SK-MEL-5 (cell line): ENCODE measurements around the gene IFI35. TPM values are rescaled to one million over a fixed set of nuclear protein-coding genes. Genes with fewer than 3 reads are reported as not detected.
"Not testable (repeated sequence)": the region's sequence is repeated elsewhere in the genome, so short reads cannot be mapped to it uniquely, and the experiment has no call there.

Experiments
- DNase-seq: peaks from one replicate; pipeline ENCODE4 v3.0.0-alpha.2; 2016; ENCODE audit warnings: low read depth, low spot score
- in situ Hi-C: cut with HindIII; loops from 2 replicates; pipeline ENCODE4 v1.10.0; 2016; ENCODE audit warnings: low sequenced_read_pairs, high pct_unique_total_duplicates, low pct_unique_long_range_greater_than_20kb
- small RNA-seq, 2 experiments: library from RNA; depleted of rRNA; stranded (forward); fragments of <200 nt; gene quantifications; one replicate each; pipeline ENCODE3, GENCODE V24; 2014
- total RNA-seq: library from RNA; depleted of rRNA; stranded (reverse); fragments of >200 nt; shearing (Covaris generic); gene quantifications from 2 replicates; pipeline ENCODE4 v1.2.3, GENCODE V29; 2014; rRNA removed

IFI35 gene
- total RNA-seq, 1 experiment from 2014 or later = 55.8 TPM

GRCh38 chr17:43033948-43034881 is 27.6 kb downstream of the IFI35 start:
- no peak for DNase-seq
- in situ Hi-C loops = no loop called here

- in situ Hi-C loops = no loop called here
Measured at GRCh38 chr17:43034894-43035293, 28.3 kb downstream of the IFI35 start.

GRCh38 chr17:43039646-43040045 is 33.1 kb downstream of the IFI35 start:
- in situ Hi-C loops = no loop called here
- DNase-seq = no peak

More at GRCh38 chr17:43034894-43035293, 28.3 kb downstream of the IFI35 start:
- DNase-seq = no peak

- DNase-seq = no peak
- in situ Hi-C loops = no loop called here
Measured at GRCh38 chr17:43040655-43041054, 34.1 kb downstream of the IFI35 start.

- in situ Hi-C loops = no loop called here
- no peak for DNase-seq
Measured at GRCh38 chr17:43042025-43042628, 35.5 kb downstream of the IFI35 start.

GRCh38 chr17:43043307-43043706 is 36.7 kb downstream of the IFI35 start:
- DNase-seq = no peak
- in situ Hi-C loops = no loop called here

- DNase-seq = no peak
- in situ Hi-C loops = no loop called here
Measured at GRCh38 chr17:43044024-43044423, 37.4 kb downstream of the IFI35 start.

GRCh38 chr17:43051969-43052368 is 45.4 kb downstream of the IFI35 start:
- in situ Hi-C loops = no loop called here

GRCh38 chr17:43053008-43053407 is 46.4 kb downstream of the IFI35 start:
- DNase-seq, in situ Hi-C loops: not testable (repeated sequence)

More at GRCh38 chr17:43051969-43052368, 45.4 kb downstream of the IFI35 start:
- DNase-seq = no peak

- DNase-seq = no peak
- in situ Hi-C loops = no loop called here
Measured at GRCh38 chr17:43056051-43056450, 49.5 kb downstream of the IFI35 start.

- in situ Hi-C loops = no loop called here
- DNase-seq = no peak
Measured at GRCh38 chr17:43062984-43063638, 56.5 kb downstream of the IFI35 start.

Small RNA genes lying within 50 kb of the gene (small RNA-seq; reads per million reads assigned to genes)
- gene AARSD1 = 0.02 to 0.19 reads per million in 2 experiments

Other genes starting within 250 kb of the IFI35 start
- not detected in 2 replicates for gene RAMP2, start 245.6 kb upstream of the IFI35 start, total RNA-seq
- 125 and 127 TPM in 2 replicates for gene VPS25, start 233.3 kb upstream of the IFI35 start, total RNA-seq
- gene WNK4, start 226.2 kb upstream of the IFI35 start, total RNA-seq = 0.21 and 0.53 TPM in 2 replicates
- gene COA3, start 208.1 kb upstream of the IFI35 start, total RNA-seq = 123 and 145 TPM in 2 replicates
- gene CNTD1, start 207.9 kb upstream of the IFI35 start, total RNA-seq = 0.05 and 0.37 TPM in 2 replicates
- 149 and 159 TPM in 2 replicates for gene BECN1, start 182.5 kb upstream of the IFI35 start, total RNA-seq
- gene PSME3, start 173.4 kb upstream of the IFI35 start, total RNA-seq = 139 and 154 TPM in 2 replicates
- 0.26 and 0.69 TPM in 2 replicates for gene AOC2, start 162.2 kb upstream of the IFI35 start, total RNA-seq
- 0.26 TPM in 1 of 2 replicates, not detected in the other for gene AOC3, start 155.6 kb upstream of the IFI35 start, total RNA-seq
- not detected in 2 replicates for gene G6PC1, start 106.0 kb upstream of the IFI35 start, total RNA-seq
- gene AARSD1, start 42.3 kb upstream of the IFI35 start, total RNA-seq = 24.3 and 26.7 TPM in 2 replicates
- gene PTGES3L, start 26.7 kb upstream of the IFI35 start, total RNA-seq = 0.42 TPM in 1 of 2 replicates, not detected in the other
- gene RUNDC1, start 26.2 kb upstream of the IFI35 start, total RNA-seq = 6.2 and 7.2 TPM in 2 replicates
- gene RPL27, start 8.4 kb upstream of the IFI35 start, total RNA-seq = 2,384 and 3,000 TPM in 2 replicates
- gene VAT1, start 15.6 kb downstream of the IFI35 start, total RNA-seq = 315 and 329 TPM in 2 replicates
- gene RND2, start 18.4 kb downstream of the IFI35 start, total RNA-seq = not detected in 2 replicates
- gene BRCA1, start 118.6 kb downstream of the IFI35 start, total RNA-seq = 45.9 and 51.5 TPM in 2 replicates
- 88.6 and 95.0 TPM in 2 replicates for gene NBR1, start 164.4 kb downstream of the IFI35 start, total RNA-seq
- gene TMEM106A, start 205.1 kb downstream of the IFI35 start, total RNA-seq = 1.2 and 1.3 TPM in 2 replicates
- not detected in 2 replicates for gene CCDC200, start 221.8 kb downstream of the IFI35 start, total RNA-seq
- not detected in 2 replicates for gene RNU2-1, start 227.2 kb downstream of the IFI35 start, total RNA-seq